Stomach (tissue), 4 donors: ENCODE results near the gene CRAMP1.

ENCODE experiments used
- POLR2AphosphoS5 ChIP-seq, 3 donors: sonication (generic); formaldehyde crosslinking; IDR thresholded peaks; one replicate each; pipeline ENCODE4 v1.6.1; 2016; ENCODE audit warnings: antibody characterized with exemption in 3 of 3
- TF ChIP-seq, protein P1 (sequence below), 7 experiments: fragments of 450-650 bp in 4 of 7; fragments of 200-600 bp in 3 of 7; sonication (generic) in 3 of 7; IDR thresholded peaks; one replicate each; pipeline ENCODE4 v1.5.1; 2016 to 2019; ENCODE audit warnings: antibody characterized with exemption in 7 of 7, control low read depth in 2 of 7, mild to moderate bottlenecking in 1 of 7

DNA sequence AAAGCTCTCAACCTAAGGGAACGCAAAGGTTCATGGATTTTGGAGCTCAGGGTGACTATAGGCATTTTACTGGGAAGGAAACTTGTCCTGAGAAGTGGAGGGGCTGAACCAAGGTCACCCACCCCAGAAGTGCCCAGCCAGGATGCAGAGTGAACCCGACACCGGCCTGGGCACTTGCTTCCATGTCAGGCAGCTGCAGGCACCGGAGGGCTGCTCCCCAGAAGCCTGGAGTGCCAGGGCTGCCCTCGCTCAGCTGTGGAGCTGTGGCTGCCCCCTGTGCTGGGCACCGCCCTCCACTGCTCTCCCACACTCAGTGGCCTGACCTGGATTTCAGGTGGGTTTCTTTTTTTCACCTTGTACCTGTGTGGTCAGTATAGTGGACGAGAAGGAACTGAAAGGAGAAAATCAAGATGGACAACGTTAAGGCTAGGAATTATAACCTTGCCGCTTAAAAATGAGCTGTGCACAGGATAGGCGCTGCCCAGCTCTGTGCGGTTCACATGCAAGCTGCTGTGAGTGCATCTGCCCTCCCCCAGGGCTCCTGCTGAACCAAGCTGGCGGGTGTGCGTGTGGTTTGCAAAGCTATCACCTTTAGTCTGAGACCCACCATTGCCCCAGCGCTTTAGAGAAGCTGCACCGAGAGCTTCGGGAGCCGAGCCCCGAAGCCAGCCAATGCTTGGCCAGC lies 96.1 kb downstream of the CRAMP1 start:
- TF ChIP-seq, protein P1, sequence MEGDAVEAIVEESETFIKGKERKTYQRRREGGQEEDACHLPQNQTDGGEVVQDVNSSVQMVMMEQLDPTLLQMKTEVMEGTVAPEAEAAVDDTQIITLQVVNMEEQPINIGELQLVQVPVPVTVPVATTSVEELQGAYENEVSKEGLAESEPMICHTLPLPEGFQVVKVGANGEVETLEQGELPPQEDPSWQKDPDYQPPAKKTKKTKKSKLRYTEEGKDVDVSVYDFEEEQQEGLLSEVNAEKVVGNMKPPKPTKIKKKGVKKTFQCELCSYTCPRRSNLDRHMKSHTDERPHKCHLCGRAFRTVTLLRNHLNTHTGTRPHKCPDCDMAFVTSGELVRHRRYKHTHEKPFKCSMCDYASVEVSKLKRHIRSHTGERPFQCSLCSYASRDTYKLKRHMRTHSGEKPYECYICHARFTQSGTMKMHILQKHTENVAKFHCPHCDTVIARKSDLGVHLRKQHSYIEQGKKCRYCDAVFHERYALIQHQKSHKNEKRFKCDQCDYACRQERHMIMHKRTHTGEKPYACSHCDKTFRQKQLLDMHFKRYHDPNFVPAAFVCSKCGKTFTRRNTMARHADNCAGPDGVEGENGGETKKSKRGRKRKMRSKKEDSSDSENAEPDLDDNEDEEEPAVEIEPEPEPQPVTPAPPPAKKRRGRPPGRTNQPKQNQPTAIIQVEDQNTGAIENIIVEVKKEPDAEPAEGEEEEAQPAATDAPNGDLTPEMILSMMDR (IDR thresholded peaks at IDR 0.05): no peak
- no peak for TF ChIP-seq POLR2AphosphoS5 (IDR thresholded peaks at IDR 0.05)
